Keratinocyte (primary cell): Measurements from ENCODE around the gene HECTD1.

Source experiments
- EZH2 ChIP-seq: IDR thresholded peaks from one replicate; pipeline ENCODE4 v1.6.1; 2012; ENCODE audit warnings: inconsistent platforms, mild to moderate bottlenecking, low read length, moderate library complexity
- TF ChIP-seq, protein P1 (sequence below), 3 experiments: IDR thresholded peaks in 1 of 3; conservative IDR thresholded peaks in 1 of 3; optimal IDR thresholded peaks in 1 of 3; 2 replicates in 2 of 3; 3 replicates in 1 of 3; pipeline versions ENCODE3 to v1.5.1; 2011; ENCODE audit warnings: low read length in 3 of 3, mild to moderate bottlenecking in 3 of 3, moderate library complexity in 2 of 3, control low read depth in 1 of 3, inconsistent platforms in 1 of 3; ENCODE audit not compliant: insufficient read depth in 2 of 3; ENCODE audit errors: extremely low read depth in 1 of 3

DNA sequence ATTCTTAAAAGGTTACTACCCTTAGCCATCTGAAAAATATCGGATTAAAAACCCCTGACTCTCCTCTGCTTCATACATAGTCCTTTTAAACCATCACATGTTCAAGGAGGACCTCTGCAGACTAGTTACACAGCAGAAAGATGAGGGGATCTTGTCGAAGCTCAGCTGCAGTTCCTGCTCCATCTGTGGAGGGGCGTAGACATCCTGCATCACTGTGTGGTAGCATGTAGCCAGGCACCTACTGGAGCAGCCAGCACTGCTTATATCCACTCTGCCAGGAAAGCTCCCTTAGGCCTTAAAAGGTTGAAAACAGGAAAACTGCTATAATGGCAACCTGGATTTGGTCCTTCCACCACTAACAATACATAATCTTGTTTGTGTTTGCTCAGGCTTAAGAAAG, 123.8 kb downstream of the HECTD1 start:
- TF ChIP-seq, protein P1, sequence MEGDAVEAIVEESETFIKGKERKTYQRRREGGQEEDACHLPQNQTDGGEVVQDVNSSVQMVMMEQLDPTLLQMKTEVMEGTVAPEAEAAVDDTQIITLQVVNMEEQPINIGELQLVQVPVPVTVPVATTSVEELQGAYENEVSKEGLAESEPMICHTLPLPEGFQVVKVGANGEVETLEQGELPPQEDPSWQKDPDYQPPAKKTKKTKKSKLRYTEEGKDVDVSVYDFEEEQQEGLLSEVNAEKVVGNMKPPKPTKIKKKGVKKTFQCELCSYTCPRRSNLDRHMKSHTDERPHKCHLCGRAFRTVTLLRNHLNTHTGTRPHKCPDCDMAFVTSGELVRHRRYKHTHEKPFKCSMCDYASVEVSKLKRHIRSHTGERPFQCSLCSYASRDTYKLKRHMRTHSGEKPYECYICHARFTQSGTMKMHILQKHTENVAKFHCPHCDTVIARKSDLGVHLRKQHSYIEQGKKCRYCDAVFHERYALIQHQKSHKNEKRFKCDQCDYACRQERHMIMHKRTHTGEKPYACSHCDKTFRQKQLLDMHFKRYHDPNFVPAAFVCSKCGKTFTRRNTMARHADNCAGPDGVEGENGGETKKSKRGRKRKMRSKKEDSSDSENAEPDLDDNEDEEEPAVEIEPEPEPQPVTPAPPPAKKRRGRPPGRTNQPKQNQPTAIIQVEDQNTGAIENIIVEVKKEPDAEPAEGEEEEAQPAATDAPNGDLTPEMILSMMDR (optimal IDR thresholded peaks at IDR 0.05 in 1 of 3, IDR thresholded peaks at IDR 0.05 in 1 of 3, conservative IDR thresholded peaks at IDR 0.05 in 1 of 3; ENCODE audit: extremely low read depth in 1 of 3, insufficient read depth in 2 of 3, low read length in 3 of 3): no peak
- no peak for TF ChIP-seq EZH2
